ENCODE results near the gene STK36. TPM values are rescaled to one million over a fixed set of nuclear protein-coding genes. Genes with fewer than 3 reads are reported as not detected.

The STK36 gene
- total RNA-seq, 6 experiments from 2014 or later, result 20.0 to 31.0 (median 23.8) TPM

DNA sequence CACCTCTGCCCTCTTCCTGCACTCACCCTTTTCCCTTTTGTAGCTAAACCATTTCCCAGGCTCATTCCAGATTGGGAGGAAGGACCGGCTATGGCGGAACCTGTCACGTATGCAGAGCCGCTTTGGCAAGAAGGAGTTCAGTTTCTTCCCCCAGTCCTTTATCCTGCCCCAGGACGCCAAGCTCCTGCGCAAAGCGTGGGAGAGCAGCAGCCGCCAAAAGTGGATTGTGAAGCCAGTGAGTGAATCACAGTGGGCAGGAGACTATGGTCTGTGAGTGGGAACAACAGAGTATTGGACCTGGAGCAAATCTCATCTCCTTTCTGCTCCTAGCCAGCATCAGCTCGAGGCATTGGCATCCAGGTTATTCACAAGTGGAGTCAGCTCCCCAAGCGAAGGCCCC, 75.1 kb downstream of the STK36 start:
- Mint-ChIP-seq H3K9me3 (no peaks in the 10 kb centered on the region), H3K4me3 (no peak overlapping the region), H3K4me1 (ENCODE audit: low read depth) (peaks cover 11% of the 10 kb centered on the region), H3K36me3 (ENCODE audit: low read depth) (peaks cover 26% of the 10 kb centered on the region), H3K27ac (no peak overlapping the region), H3K27me3 (ENCODE audit: insufficient read depth) (no peaks in the 10 kb centered on the region)
- DNase-seq, result no peak
- TF ChIP-seq, protein P1, sequence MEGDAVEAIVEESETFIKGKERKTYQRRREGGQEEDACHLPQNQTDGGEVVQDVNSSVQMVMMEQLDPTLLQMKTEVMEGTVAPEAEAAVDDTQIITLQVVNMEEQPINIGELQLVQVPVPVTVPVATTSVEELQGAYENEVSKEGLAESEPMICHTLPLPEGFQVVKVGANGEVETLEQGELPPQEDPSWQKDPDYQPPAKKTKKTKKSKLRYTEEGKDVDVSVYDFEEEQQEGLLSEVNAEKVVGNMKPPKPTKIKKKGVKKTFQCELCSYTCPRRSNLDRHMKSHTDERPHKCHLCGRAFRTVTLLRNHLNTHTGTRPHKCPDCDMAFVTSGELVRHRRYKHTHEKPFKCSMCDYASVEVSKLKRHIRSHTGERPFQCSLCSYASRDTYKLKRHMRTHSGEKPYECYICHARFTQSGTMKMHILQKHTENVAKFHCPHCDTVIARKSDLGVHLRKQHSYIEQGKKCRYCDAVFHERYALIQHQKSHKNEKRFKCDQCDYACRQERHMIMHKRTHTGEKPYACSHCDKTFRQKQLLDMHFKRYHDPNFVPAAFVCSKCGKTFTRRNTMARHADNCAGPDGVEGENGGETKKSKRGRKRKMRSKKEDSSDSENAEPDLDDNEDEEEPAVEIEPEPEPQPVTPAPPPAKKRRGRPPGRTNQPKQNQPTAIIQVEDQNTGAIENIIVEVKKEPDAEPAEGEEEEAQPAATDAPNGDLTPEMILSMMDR (IDR thresholded peaks at IDR 0.05), result no peak

DNA sequence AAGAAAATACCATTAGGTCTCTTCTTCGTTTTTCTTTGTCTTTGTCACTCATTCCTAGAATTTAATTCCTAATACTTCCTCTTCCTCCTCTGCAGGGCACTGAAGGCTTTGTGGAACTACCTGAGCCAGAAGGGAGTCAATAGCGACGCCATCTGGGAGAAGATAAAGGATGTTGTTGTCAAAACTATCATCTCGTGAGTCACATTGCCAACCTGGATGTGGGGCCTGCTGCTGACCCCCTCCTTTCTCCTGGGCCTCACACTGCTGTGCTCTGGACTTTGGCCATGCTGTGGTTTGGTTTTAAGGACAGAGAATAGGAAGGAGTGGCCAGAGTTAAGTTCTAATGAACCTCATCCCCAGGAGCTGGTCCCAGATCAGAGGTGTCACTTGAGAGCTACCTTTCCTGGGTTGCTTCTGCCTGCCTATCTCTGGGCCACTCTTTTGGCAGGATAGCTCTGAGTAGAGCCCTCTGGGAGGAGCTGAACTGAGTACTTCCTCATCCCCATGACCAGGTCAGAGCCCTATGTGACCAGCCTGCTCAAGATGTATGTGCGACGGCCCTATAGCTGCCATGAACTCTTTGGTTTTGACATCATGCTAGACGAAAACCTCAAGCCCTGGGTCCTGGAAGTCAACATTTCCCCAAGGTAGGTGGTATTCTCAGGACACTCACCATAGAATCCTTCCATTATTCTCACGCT, 77.0 kb downstream of the STK36 start:
- Mint-ChIP-seq H3K36me3 (ENCODE audit: low read depth) (peaks cover 29% of the 10 kb centered on the region), H3K4me3 (no peak overlapping the region), H3K4me1 (ENCODE audit: low read depth) (peaks cover 4% of the 10 kb centered on the region; the same call in 1 of the 2 replicates), H3K27ac (no peak overlapping the region), H3K9me3 (no peaks in the 10 kb centered on the region), H3K27me3 (ENCODE audit: insufficient read depth) (peaks cover 2% of the 10 kb centered on the region; the same call in 1 of the 2 replicates)
- TF ChIP-seq, protein P1 (IDR thresholded peaks at IDR 0.05), result no peak
- no peak for DNase-seq

Other genes starting within 250 kb of the STK36 start
- 1 to 10 TPM; 6.1 to 7.4 (median 6.8) TPM for gene USP37, start 103.7 kb upstream of the STK36 start, total RNA-seq (2021; fragmentation: NEBNext Ultra II Directional; extraction: Animal tissue kit (Norgen Biotek cat#: 25700))
- gene CNOT9, start 103.2 kb upstream of the STK36 start, total RNA-seq (2021; fragmentation: NEBNext Ultra II Directional; extraction: Animal tissue kit (Norgen Biotek cat#: 25700)), result 10 to 100 TPM; 36.9 to 57.5 (median 49.3) TPM
- gene PLCD4, start 64.2 kb upstream of the STK36 start, total RNA-seq (2021; fragmentation: NEBNext Ultra II Directional; extraction: Animal tissue kit (Norgen Biotek cat#: 25700)), result 1 to 10 TPM in 2 of 6 experiments, under 1 TPM in 4; 0.61 to 1.3 (median 0.83) TPM
- 10 to 100 TPM; 21.2 to 24.9 (median 23.5) TPM for gene ZNF142, start 12.5 kb upstream of the STK36 start, total RNA-seq (2021; fragmentation: NEBNext Ultra II Directional; extraction: Animal tissue kit (Norgen Biotek cat#: 25700))
- 10 to 100 TPM; 32.9 to 43.5 (median 35.8) TPM for gene BCS1L, start 12.4 kb upstream of the STK36 start, total RNA-seq (2021; fragmentation: NEBNext Ultra II Directional; extraction: Animal tissue kit (Norgen Biotek cat#: 25700))
- gene RNF25, start 84 bp upstream of the STK36 start, total RNA-seq (2021; fragmentation: NEBNext Ultra II Directional; extraction: Animal tissue kit (Norgen Biotek cat#: 25700)), result 10 to 100 TPM; 32.7 to 47.9 (median 39.2) TPM
- 10 to 100 TPM; 16.1 to 19.6 (median 17.0) TPM for gene TTLL4, start 38.7 kb downstream of the STK36 start, total RNA-seq (2021; fragmentation: NEBNext Ultra II Directional; extraction: Animal tissue kit (Norgen Biotek cat#: 25700))
- under 1 TPM in 4 of 6 experiments, not detected in 2; 0.18 to 0.26 (median 0.21) TPM for gene CYP27A1, start 110.1 kb downstream of the STK36 start, total RNA-seq (2021; fragmentation: NEBNext Ultra II Directional; extraction: Animal tissue kit (Norgen Biotek cat#: 25700))
- not detected for gene PRKAG3, start 159.7 kb downstream of the STK36 start, total RNA-seq (2021; fragmentation: NEBNext Ultra II Directional; extraction: Animal tissue kit (Norgen Biotek cat#: 25700))
- gene WNT6, start 187.7 kb downstream of the STK36 start, total RNA-seq (2021; fragmentation: NEBNext Ultra II Directional; extraction: Animal tissue kit (Norgen Biotek cat#: 25700)), result not detected
- not detected for gene WNT10A, start 208.8 kb downstream of the STK36 start, total RNA-seq (2021; fragmentation: NEBNext Ultra II Directional; extraction: Animal tissue kit (Norgen Biotek cat#: 25700))

All from HFFc6 (cell line).